ENCODE measurements around the gene ORC6.

ORC6 gene

DNA sequence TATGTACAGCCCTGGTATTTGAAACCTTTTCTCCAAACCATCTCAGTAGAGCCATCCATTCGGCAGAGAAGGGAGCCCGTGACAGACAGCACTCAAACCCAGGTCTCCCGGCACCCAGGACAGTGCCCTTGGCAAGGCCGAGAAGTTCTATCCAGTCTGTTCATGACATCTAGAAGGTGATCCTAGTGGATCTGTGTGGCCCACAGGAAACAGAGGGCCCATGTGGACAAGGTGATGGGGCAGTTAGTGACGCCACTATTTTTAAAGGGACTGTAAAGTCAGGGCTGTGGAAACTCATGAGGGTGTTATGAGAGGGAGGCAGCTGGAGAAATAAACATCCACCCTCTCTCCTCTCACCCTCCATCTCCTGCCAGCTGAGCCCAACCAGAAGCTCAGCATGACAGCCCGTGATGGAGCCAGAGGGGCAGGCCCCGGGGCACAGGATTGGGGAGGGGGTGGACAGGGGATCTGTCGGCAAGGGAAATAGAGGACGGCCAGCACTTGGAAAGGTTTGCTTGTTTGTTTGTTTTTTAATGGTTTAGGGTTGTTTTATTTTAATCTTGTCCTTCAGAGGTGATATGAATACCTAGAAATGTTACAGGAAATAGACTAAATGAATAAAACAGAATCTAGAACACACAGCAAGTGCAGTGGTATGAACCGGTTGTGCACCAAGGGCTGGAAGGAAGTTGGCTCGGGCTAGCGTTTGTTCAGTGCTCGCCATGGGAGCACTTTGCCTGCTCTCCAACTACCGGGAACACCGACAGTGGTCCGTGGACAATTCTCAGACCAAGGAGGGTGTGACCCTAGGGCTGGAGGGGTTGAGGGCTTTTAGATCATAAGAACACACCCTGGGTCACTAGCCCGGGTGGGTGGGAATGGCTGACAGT is 41.6 kb downstream of the ORC6 start:
- TF ChIP-seq, protein P1, sequence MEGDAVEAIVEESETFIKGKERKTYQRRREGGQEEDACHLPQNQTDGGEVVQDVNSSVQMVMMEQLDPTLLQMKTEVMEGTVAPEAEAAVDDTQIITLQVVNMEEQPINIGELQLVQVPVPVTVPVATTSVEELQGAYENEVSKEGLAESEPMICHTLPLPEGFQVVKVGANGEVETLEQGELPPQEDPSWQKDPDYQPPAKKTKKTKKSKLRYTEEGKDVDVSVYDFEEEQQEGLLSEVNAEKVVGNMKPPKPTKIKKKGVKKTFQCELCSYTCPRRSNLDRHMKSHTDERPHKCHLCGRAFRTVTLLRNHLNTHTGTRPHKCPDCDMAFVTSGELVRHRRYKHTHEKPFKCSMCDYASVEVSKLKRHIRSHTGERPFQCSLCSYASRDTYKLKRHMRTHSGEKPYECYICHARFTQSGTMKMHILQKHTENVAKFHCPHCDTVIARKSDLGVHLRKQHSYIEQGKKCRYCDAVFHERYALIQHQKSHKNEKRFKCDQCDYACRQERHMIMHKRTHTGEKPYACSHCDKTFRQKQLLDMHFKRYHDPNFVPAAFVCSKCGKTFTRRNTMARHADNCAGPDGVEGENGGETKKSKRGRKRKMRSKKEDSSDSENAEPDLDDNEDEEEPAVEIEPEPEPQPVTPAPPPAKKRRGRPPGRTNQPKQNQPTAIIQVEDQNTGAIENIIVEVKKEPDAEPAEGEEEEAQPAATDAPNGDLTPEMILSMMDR (IDR thresholded peaks at IDR 0.05; ENCODE audit: low read depth, low read length): no peak
- no peak for TF ChIP-seq MAX (IDR thresholded peaks at IDR 0.05; ENCODE audit: low read depth, low read length)
- TF ChIP-seq MYC (IDR thresholded peaks at IDR 0.05; ENCODE audit: low read depth, low read length): no peak
- no peak for TF ChIP-seq POLR2A (IDR thresholded peaks at IDR 0.05; ENCODE audit: extremely low read depth, insufficient read length)
- H3K4me3 ChIP-seq (ENCODE audit: low read depth, low read length): no peak overlapping the region
- no peak for DNase-seq (ENCODE audit: low read depth)

GRCh38 chr16:46731691-46732555 is 42.5 kb downstream of the ORC6 start:
- DNase-seq (ENCODE audit: low read depth): no peak
- no peak overlapping the region for H3K4me3 ChIP-seq (ENCODE audit: low read depth, low read length)
- no peak for TF ChIP-seq MAX (IDR thresholded peaks at IDR 0.05; ENCODE audit: low read depth, low read length)
- TF ChIP-seq, protein P1 (IDR thresholded peaks at IDR 0.05; ENCODE audit: low read depth, low read length): no peak
- no peak for TF ChIP-seq POLR2A (IDR thresholded peaks at IDR 0.05; ENCODE audit: extremely low read depth, insufficient read length)
- TF ChIP-seq MYC (IDR thresholded peaks at IDR 0.05; ENCODE audit: low read depth, low read length): no peak

DNA sequence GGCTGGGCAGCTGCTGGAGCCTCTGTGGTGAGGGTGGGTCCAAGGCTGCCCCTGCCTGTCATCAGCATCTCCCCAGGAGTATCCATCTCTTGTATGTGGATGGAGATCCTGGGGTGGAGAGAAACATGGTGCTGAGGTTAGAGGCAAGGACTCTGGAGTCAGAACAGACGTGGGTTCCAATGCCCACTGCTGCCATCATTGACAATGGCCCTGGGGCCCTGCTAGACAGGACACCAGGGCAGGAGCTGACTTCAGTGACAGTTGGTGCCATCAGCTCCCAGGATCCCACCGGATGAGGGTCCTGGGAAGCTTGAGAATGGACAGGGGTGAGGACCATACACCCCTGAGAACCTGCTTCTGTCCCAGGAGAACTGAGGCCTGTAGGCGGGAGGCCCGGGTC is 43.1 kb downstream of the ORC6 start:
- TF ChIP-seq, protein P1 (IDR thresholded peaks at IDR 0.05; ENCODE audit: low read depth, low read length): no peak
- TF ChIP-seq POLR2A (IDR thresholded peaks at IDR 0.05; ENCODE audit: extremely low read depth, insufficient read length) (no peak), MAX (IDR thresholded peaks at IDR 0.05; ENCODE audit: low read depth, low read length) (no peak), MYC (IDR thresholded peaks at IDR 0.05; ENCODE audit: low read depth, low read length) (no peak)
- no peak overlapping the region for H3K4me3 ChIP-seq (ENCODE audit: low read depth, low read length)
- no peak for DNase-seq (ENCODE audit: low read depth)

GRCh38 chr16:46733319-46733830 is 43.9 kb downstream of the ORC6 start:
- DNase-seq (ENCODE audit: low read depth): no peak
- TF ChIP-seq MAX (IDR thresholded peaks at IDR 0.05; ENCODE audit: low read depth, low read length) (no peak), MYC (IDR thresholded peaks at IDR 0.05; ENCODE audit: low read depth, low read length) (no peak), POLR2A (IDR thresholded peaks at IDR 0.05; ENCODE audit: extremely low read depth, insufficient read length) (no peak)
- TF ChIP-seq, protein P1 (IDR thresholded peaks at IDR 0.05; ENCODE audit: low read depth, low read length): no peak

GRCh38 chr16:46736695-46737094 is 47.2 kb downstream of the ORC6 start:
- TF ChIP-seq POLR2A (IDR thresholded peaks at IDR 0.05; ENCODE audit: extremely low read depth, insufficient read length): no peak
- DNase-seq (ENCODE audit: low read depth): no peak
- no peak overlapping the region for H3K4me3 ChIP-seq (ENCODE audit: low read depth, low read length)

More at GRCh38 chr16:46733319-46733830, 43.9 kb downstream of the ORC6 start:
- no peak overlapping the region for H3K4me3 ChIP-seq (ENCODE audit: low read depth, low read length)
